Endothelial cell of umbilical vein (primary cell): ENCODE results near the gene ARHGAP22.

Experiments used
- POLR2A ChIP-seq: IDR thresholded peaks from 2 replicates; pipeline ENCODE4 v1.6.1; 2012; ENCODE audit warnings: low read depth, mild to moderate bottlenecking, control low read depth, low read length
- POLR2AphosphoS5 ChIP-seq: IDR thresholded peaks from 2 replicates; pipeline ENCODE4 v1.6.1; 2012; ENCODE audit warnings: low read depth, mild to moderate bottlenecking, control low read depth, low read length, moderate library complexity; ENCODE audit not compliant: insufficient read depth
- TF ChIP-seq, protein P1 (sequence below), 2 donors: IDR thresholded peaks; 1 replicate in 1 of 2; 2 replicates in 1 of 2; pipeline ENCODE4 v1.5.1; 2011; ENCODE audit warnings: low read length in 2 of 2, mild to moderate bottlenecking in 2 of 2, moderate library complexity in 2 of 2, control low read depth in 1 of 2, inconsistent platforms in 1 of 2, low read depth in 1 of 2; ENCODE audit not compliant: insufficient read depth in 1 of 2; ENCODE audit errors: extremely low read depth in 1 of 2

DNA sequence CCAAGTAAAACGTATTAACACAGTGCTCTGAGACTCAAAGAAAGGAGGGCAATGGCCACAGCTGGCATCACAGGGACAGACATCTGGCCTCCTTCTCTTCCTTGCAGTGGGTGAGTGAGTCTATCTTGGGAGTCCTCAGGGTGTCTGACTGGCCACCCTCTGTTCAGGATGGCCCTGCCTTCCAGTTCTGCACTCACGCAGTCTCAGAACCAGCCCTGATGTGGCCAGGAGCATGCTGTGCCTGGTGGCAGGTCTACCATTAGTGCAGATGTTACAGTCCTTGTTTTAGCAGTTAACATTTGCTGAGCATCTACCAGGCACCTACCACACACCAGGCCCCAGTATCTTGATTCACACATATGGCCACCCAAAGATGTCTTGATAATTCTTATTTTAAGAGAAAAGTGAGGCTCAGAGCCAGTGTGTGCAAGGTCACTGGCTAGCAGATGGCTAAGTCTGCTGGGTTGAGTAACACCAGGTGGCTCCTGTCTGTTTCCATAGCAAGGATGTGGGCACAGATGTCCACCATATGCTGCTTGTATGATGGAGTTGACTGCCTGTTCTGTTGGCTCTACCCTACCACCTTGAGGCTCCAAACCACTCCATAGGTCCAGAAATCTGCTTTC, 23.2 kb upstream of the ARHGAP22 start:
- TF ChIP-seq POLR2A (no peak), POLR2AphosphoS5 (no peak)
- TF ChIP-seq, protein P1, sequence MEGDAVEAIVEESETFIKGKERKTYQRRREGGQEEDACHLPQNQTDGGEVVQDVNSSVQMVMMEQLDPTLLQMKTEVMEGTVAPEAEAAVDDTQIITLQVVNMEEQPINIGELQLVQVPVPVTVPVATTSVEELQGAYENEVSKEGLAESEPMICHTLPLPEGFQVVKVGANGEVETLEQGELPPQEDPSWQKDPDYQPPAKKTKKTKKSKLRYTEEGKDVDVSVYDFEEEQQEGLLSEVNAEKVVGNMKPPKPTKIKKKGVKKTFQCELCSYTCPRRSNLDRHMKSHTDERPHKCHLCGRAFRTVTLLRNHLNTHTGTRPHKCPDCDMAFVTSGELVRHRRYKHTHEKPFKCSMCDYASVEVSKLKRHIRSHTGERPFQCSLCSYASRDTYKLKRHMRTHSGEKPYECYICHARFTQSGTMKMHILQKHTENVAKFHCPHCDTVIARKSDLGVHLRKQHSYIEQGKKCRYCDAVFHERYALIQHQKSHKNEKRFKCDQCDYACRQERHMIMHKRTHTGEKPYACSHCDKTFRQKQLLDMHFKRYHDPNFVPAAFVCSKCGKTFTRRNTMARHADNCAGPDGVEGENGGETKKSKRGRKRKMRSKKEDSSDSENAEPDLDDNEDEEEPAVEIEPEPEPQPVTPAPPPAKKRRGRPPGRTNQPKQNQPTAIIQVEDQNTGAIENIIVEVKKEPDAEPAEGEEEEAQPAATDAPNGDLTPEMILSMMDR (IDR thresholded peaks at IDR 0.05; ENCODE audit: extremely low read depth in 1 of 2, insufficient read depth in 1 of 2, low read depth in 1 of 2, low read length in 2 of 2), result no peak
